HFF-Myc (cell line): ENCODE data around the gene CABYR.

Source experiments
- DNase-seq: peaks from one replicate; pipeline ENCODE4 v3.0.0-alpha.2; 2011; ENCODE audit warnings: low read depth; ENCODE audit errors: extremely low read depth
- H3K4me3 ChIP-seq: replicated peaks from 2 replicates; pipeline ENCODE4 v1.5.1; 2011; ENCODE audit warnings: low read depth, mild to moderate bottlenecking, control low read depth, low read length
- CTCF ChIP-seq: IDR thresholded peaks from 2 replicates; pipeline ENCODE4 v1.5.1; 2012; ENCODE audit warnings: mild to moderate bottlenecking, low read depth, low read length, control low read depth; ENCODE audit errors: missing control alignments

The CABYR gene

GRCh38 chr18:24103320-24104021, 35.4 kb upstream of the CABYR start:
- TF ChIP-seq CTCF: no peak
- no peak for DNase-seq
- no peak overlapping the region for H3K4me3 ChIP-seq

- no peak for TF ChIP-seq CTCF
- H3K4me3 ChIP-seq: no peak overlapping the region
These were observed 34.4 kb upstream of the CABYR start for GRCh38 chr18:24104486-24104885.

GRCh38 chr18:24108641-24109040, 30.2 kb upstream of the CABYR start:
- no peak for TF ChIP-seq CTCF
- no peak overlapping the region for H3K4me3 ChIP-seq

More at GRCh38 chr18:24104486-24104885, 34.4 kb upstream of the CABYR start:
- DNase-seq: no peak

GRCh38 chr18:24111936-24112335, 26.9 kb upstream of the CABYR start:
- no peak for DNase-seq
- H3K4me3 ChIP-seq: no peak overlapping the region
- TF ChIP-seq CTCF: peak; percentile 2

More at GRCh38 chr18:24108641-24109040, 30.2 kb upstream of the CABYR start:
- no peak for DNase-seq

- TF ChIP-seq CTCF: no peak
- no peak overlapping the region for H3K4me3 ChIP-seq
- DNase-seq: no peak
These were observed 26.4 kb upstream of the CABYR start for GRCh38 chr18:24112464-24112863.

- no peak for TF ChIP-seq CTCF
- H3K4me3 ChIP-seq: no peak overlapping the region
These were observed 25.8 kb upstream of the CABYR start for GRCh38 chr18:24112874-24113615.

More at GRCh38 chr18:24112874-24113615, 25.8 kb upstream of the CABYR start:
- no peak for DNase-seq
